ENCODE measurements around the gene MLXIP.

GRCh38 chr12:122106843-122107242, 28.3 kb downstream of the MLXIP start:
- TF ChIP-seq EZH2 (IDR thresholded peaks at IDR 0.05; ENCODE audit: borderline replicate concordance, insufficient read depth, low read length, poor library complexity, severe bottlenecking) = no peak
- no peak for TF ChIP-seq SMC3 (conservative IDR thresholded peaks at IDR 0.05; ENCODE audit: poor library complexity)
- TF ChIP-seq CTCF (IDR thresholded peaks at IDR 0.05; ENCODE audit: poor library complexity, severe bottlenecking) = no peak
- TF ChIP-seq EP300 (conservative IDR thresholded peaks at IDR 0.05; ENCODE audit: poor library complexity, severe bottlenecking) = no peak
- no peak for TF ChIP-seq RAD21 (conservative IDR thresholded peaks at IDR 0.05)
- TF ChIP-seq TAF1 (IDR thresholded peaks at IDR 0.05; ENCODE audit: low read depth) = no peak
- TF ChIP-seq REST (IDR thresholded peaks at IDR 0.05; ENCODE audit: borderline replicate concordance) = no peak

Measured in neural cell (in vitro differentiated cells).